IMR-90 (cell line): Measurements from ENCODE around the gene DEF6. TPM values are rescaled to one million over a fixed set of nuclear protein-coding genes. Genes with fewer than 3 reads are reported as not detected.

Experiments
- ATAC-seq: fragments of 200-7000 bp; cut with Tn5 transposase; 2 replicates; pipeline ENCODE4 v1.9.1; 2020; ENCODE audit warnings: low read depth, mild to moderate bottlenecking, moderate library complexity
- BruUV-seq: library from RNA; stranded (reverse); fragments of 400-500 nt; replicated peaks from 2 replicates; lab custom pipeline; 2021; lab: Mats Ljungman, UMichigan
- CTCF ChIA-PET: fragments of 300-600 bp; formaldehyde crosslinking; extraction: SDS; loops from one replicate; lab custom pipeline; 2021; ENCODE audit warnings: antibody characterized with exemption; lab: Yijun Ruan, JAX
- POLR2A ChIA-PET: fragments of 300-600 bp; sonication (Branson Sonifier 250); formaldehyde crosslinking; loops from one replicate; lab custom pipeline; 2022; ENCODE audit warnings: antibody characterized with exemption; ENCODE audit not compliant: unreplicated experiment; lab: Charles Lee
- DNase-seq: peaks from one replicate; pipeline ENCODE4 v3.0.0; 2013
- H2AFZ ChIP-seq: replicated peaks from 2 replicates; pipeline ENCODE3; 2013; ENCODE audit warnings: low read length, mild to moderate bottlenecking; ENCODE audit not compliant: poor library complexity
- H2AK5ac ChIP-seq: 2 replicates; pipeline ENCODE4 v1.6.1; 2013; ENCODE audit warnings: low read depth, low read length, inconsistent platforms
- H2AK9ac ChIP-seq: replicated peaks from 2 replicates; pipeline ENCODE3; 2013; ENCODE audit warnings: mild to moderate bottlenecking, low read depth, low read length, moderate library complexity; ENCODE audit not compliant: poor library complexity
- H2BK120ac ChIP-seq: 2 replicates; pipeline ENCODE4 v1.6.1; 2013; ENCODE audit warnings: low read depth, low read length, inconsistent platforms
- H2BK15ac ChIP-seq: 3 replicates; pipeline ENCODE4 v1.6.1; 2013; ENCODE audit warnings: low read depth, low read length, inconsistent platforms
- H2BK20ac ChIP-seq: 2 replicates; pipeline ENCODE4 v1.6.1; 2013; ENCODE audit warnings: low read depth, mild to moderate bottlenecking, inconsistent platforms, low read length, moderate library complexity
- H2BK5ac ChIP-seq: 2 replicates; pipeline ENCODE4 v1.6.1; 2013; ENCODE audit warnings: mild to moderate bottlenecking, low read depth, low read length, inconsistent platforms; ENCODE audit not compliant: poor library complexity, severe bottlenecking
- H3K14ac ChIP-seq: replicated peaks from 2 replicates; pipeline ENCODE4 v1.6.1; 2013; ENCODE audit warnings: low read depth, low read length, inconsistent platforms
- H3K18ac ChIP-seq: 2 replicates; pipeline ENCODE4 v1.6.1; 2013; ENCODE audit warnings: low read depth, low read length, control low read depth
- H3K23ac ChIP-seq: 2 replicates; pipeline ENCODE4 v1.6.1; 2013; ENCODE audit warnings: low read depth, low read length, inconsistent platforms
- H3K27ac ChIP-seq: 2 replicates; pipeline ENCODE4 v1.5.1; 2013; ENCODE audit warnings: mild to moderate bottlenecking, control low read depth, low read length; ENCODE audit not compliant: insufficient read depth
- H3K27me3 ChIP-seq: 2 replicates; pipeline ENCODE4 v1.6.1; 2013; ENCODE audit warnings: low read length; ENCODE audit not compliant: control insufficient read depth, insufficient read depth
- H3K36me3 ChIP-seq: 2 replicates; pipeline ENCODE4 v1.6.1; 2013; ENCODE audit warnings: low read length, mixed read lengths; ENCODE audit not compliant: control insufficient read depth, insufficient read depth
- H3K4ac ChIP-seq: 2 replicates; pipeline ENCODE4 v1.6.1; 2013; ENCODE audit warnings: low read depth, low read length, inconsistent platforms
- H3K4me1 ChIP-seq: 2 replicates; pipeline ENCODE4 v1.6.1; 2013; ENCODE audit warnings: low read length, mixed read lengths; ENCODE audit not compliant: control insufficient read depth, insufficient read depth
- H3K4me2 ChIP-seq: 2 replicates; pipeline ENCODE4 v1.6.1; 2013; ENCODE audit warnings: low read depth, mild to moderate bottlenecking, control low read depth, low read length, moderate library complexity
- H3K4me3 ChIP-seq: 2 replicates; pipeline ENCODE4 v1.5.1; 2013; ENCODE audit warnings: low read depth, mild to moderate bottlenecking, control low read depth, low read length, moderate library complexity; ENCODE audit not compliant: insufficient read depth
- H3K56ac ChIP-seq: 2 replicates; pipeline ENCODE4 v1.6.1; 2013; ENCODE audit warnings: low read length, inconsistent platforms; ENCODE audit not compliant: insufficient read depth; ENCODE audit errors: extremely low read depth
- H3K79me1 ChIP-seq, 2 experiments: 2 replicates each; pipeline ENCODE4 v1.6.1; 2013; ENCODE audit warnings: low read length in 2 of 2, inconsistent platforms in 1 of 2, low read depth in 1 of 2
- H3K9ac ChIP-seq: 2 replicates; pipeline ENCODE4 v1.6.1; 2013; ENCODE audit warnings: low read depth, low read length, control low read depth
- H3K9me1 ChIP-seq: 2 replicates; pipeline ENCODE4 v1.6.1; 2013; ENCODE audit warnings: low read length, inconsistent platforms; ENCODE audit not compliant: insufficient read depth
- H3K9me3 ChIP-seq: 2 replicates; pipeline ENCODE4 v1.6.1; 2013; ENCODE audit warnings: low read length; ENCODE audit not compliant: control insufficient read depth, insufficient read depth
- H4K20me1 ChIP-seq: 2 replicates; pipeline ENCODE4 v1.6.1; 2013; ENCODE audit warnings: low read length, inconsistent platforms; ENCODE audit not compliant: insufficient read depth
- H4K5ac ChIP-seq: 2 replicates; pipeline ENCODE4 v1.6.1; 2013; ENCODE audit warnings: mild to moderate bottlenecking, low read depth, low read length, control low read depth
- H4K8ac ChIP-seq, 2 experiments: 2 replicates each; pipeline ENCODE4 v1.6.1; 2013; ENCODE audit warnings: low read depth in 2 of 2, low read length in 2 of 2, control low read depth in 1 of 2, inconsistent platforms in 1 of 2
- H4K91ac ChIP-seq: 2 replicates; pipeline ENCODE4 v1.6.1; 2013; ENCODE audit warnings: low read depth, low read length, inconsistent platforms; ENCODE audit not compliant: insufficient read depth
- USF2 ChIP-seq: fragments of 150-350 bp; IDR thresholded peaks from 2 replicates; pipeline ENCODE4 v1.6.1; 2017; ENCODE audit warnings: mild to moderate bottlenecking, antibody characterized with exemption, low read length, low read depth
- WGBS, 2 experiments: methylation state at CpG; one replicate each; pipeline versions ENCODE4 v1.1.5 to v1.1.7; 2013; ENCODE audit warnings: missing lambda C conversion rate in 2 of 2; ENCODE audit not compliant: insufficient read length in 1 of 2; ENCODE audit errors: extremely low coverage in 2 of 2; 5-methylcytosine and 5-hydroxymethylcytosine counted together
- dilution Hi-C: fragments of 300-500 bp; cut with HindIII; formaldehyde crosslinking; loops from one replicate; pipeline ENCODE4 v1.14.3; 2018; ENCODE audit warnings: low sequenced_read_pairs; ENCODE audit not compliant: unreplicated experiment
- in situ Hi-C: fragments of 300-500 bp; cut with MboI; formaldehyde crosslinking; loops from 3 replicates; pipeline ENCODE4 v1.14.3; 2019; ENCODE audit warnings: low sequenced_read_pairs, inconsistent platforms, mixed read lengths
- intact Hi-C: fragments of 100-400 bp; cut with micrococcal nuclease; formaldehyde crosslinking; loops from 2 replicates; pipeline ENCODE4 v1.10.0; 2022
- polyA plus RNA-seq, 3 experiments: library from polyadenylated mRNA; depleted of rRNA; stranded (reverse); fragments of >200 nt; gene quantifications; 2 replicates each; pipeline ENCODE4 v1.2.3, GENCODE V29; 2012; ENCODE audit warnings: low replicate concordance in 1 of 3
- total RNA-seq: library from RNA; depleted of rRNA; stranded (reverse); fragments of >200 nt; gene quantifications from 2 replicates; pipeline ENCODE4 v1.2.3, GENCODE V29; 2012
- TF ChIP-seq, protein P1 (sequence below): conservative IDR thresholded peaks from 2 replicates; pipeline ENCODE4 v1.5.1; 2012; ENCODE audit warnings: mild to moderate bottlenecking, low read depth, low read length, improper control_type of control experiment

DEF6 gene
- total and polyA plus RNA-seq, 2 of the 4 experiments (the other 2 are of a cell fraction) = 2.5 to 4.2 TPM

GRCh38 chr6:35359744-35360348, 62.2 kb downstream of the DEF6 start:
- Histone ChIP-seq H3K27ac (no peak overlapping the region), H3K56ac (no peak overlapping the region), H4K8ac (peak overlapping the region in 1 of 2 experiments; percentile 22; a peak in 1 of 4 replicates), H2AK5ac (no peak overlapping the region), H4K5ac (no peak overlapping the region), H4K20me1 (peaks cover 56% of the 10 kb centered on the region), H3K36me3 (peaks cover 30% of the 10 kb centered on the region), H2BK15ac (no peak overlapping the region), H3K4ac (no peak overlapping the region), H3K27me3 (no peaks in the 10 kb centered on the region), H4K91ac (no peak overlapping the region), H3K4me2 (no peak overlapping the region), H3K9me1 (peaks cover 46% of the 10 kb centered on the region), H2BK120ac (no peak overlapping the region), H3K14ac (peak overlapping the region; percentile 75; the same call in 1 of the 2 replicates), H3K79me1 (peaks cover 56 to 87% of the 10 kb centered on the region in 2 experiments), H2AK9ac (no peak overlapping the region), H2AFZ (no peak overlapping the region), H2BK20ac (no peak overlapping the region), H3K4me1 (peaks cover 38% of the 10 kb centered on the region), H3K4me3 (no peak overlapping the region), H3K23ac (no peak overlapping the region), H3K18ac (no peak overlapping the region; the same call in 1 of the 2 replicates), H3K9me3 (no peaks in the 10 kb centered on the region), H3K9ac (no peak overlapping the region), H2BK5ac (peak overlapping the region; percentile 29)
- intact Hi-C loops = no loop called here
- POLR2A ChIA-PET = no interaction called here
- WGBS, 2 experiments = no CpG with 5 or more reads among the region's 2 CpGs
- in situ Hi-C loops = no loop called here
- dilution Hi-C loops = no loop called here
- no peak for TF ChIP-seq USF2
- TF ChIP-seq, protein P1, sequence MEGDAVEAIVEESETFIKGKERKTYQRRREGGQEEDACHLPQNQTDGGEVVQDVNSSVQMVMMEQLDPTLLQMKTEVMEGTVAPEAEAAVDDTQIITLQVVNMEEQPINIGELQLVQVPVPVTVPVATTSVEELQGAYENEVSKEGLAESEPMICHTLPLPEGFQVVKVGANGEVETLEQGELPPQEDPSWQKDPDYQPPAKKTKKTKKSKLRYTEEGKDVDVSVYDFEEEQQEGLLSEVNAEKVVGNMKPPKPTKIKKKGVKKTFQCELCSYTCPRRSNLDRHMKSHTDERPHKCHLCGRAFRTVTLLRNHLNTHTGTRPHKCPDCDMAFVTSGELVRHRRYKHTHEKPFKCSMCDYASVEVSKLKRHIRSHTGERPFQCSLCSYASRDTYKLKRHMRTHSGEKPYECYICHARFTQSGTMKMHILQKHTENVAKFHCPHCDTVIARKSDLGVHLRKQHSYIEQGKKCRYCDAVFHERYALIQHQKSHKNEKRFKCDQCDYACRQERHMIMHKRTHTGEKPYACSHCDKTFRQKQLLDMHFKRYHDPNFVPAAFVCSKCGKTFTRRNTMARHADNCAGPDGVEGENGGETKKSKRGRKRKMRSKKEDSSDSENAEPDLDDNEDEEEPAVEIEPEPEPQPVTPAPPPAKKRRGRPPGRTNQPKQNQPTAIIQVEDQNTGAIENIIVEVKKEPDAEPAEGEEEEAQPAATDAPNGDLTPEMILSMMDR = no peak
- CTCF ChIA-PET = interaction anchor here (0.8 kb wide), 1 partner anchor 37 kb away, joined by 3 read pairs; no protein-coding TSS in a partner anchor
- DNase-seq (peak; percentile 79), ATAC-seq (peak; percentile 64)
- BruUV-seq = no TSS peak
